Measurements from ENCODE around the gene SLC8A3. TPM values are rescaled to one million over a fixed set of nuclear protein-coding genes. Genes with fewer than 3 reads are reported as not detected.

SLC8A3 gene
- polyA plus RNA-seq, 2 of the 4 experiments (the other 2 are of a cell fraction), result not detected

DNA sequence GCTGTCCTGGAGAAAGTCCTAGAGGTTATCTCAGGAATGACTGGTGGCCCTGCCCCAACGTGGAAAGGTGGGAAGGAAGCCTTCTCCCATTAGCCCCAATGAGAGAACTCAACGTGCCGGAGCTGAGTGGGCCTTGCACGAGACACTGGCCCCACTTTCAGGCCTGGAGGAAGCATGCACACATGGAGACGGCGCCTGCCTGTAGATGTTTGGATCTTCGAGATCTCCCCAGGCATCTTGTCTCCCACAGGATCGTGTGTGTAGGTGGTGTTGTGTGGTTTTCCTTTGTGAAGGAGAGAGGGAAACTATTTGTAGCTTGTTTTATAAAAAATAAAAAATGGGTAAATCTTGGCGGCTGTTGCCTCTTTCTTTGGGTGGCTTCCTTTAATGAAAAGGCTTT is 156.7 kb downstream of the SLC8A3 start:
- no peaks in the 10 kb centered on the region for H3K9me3 ChIP-seq
- no peak for DNase-seq (ENCODE audit: low read depth in 1 of 2, low spot score in 1 of 2)
- ChIA-PET POLR2A (no interaction called here), CTCF (interaction anchor here (1.0 to 5.2 kb wide), 9 partner anchors 9 to 285 kb away, joined by 3 to 41 read pairs (median 4); no protein-coding TSS in a partner anchor)
- peak overlapping the region; percentile 64 to 68 for H3K27ac ChIP-seq
- H3K4me3 ChIP-seq, result no peak overlapping the region
- WGBS (ENCODE audit: missing lambda C conversion rate), result 75% methylated on average over 7 of the region's 9 CpGs
- no peak for FAIRE-seq
- TF ChIP-seq USF2 (IDR thresholded peaks at IDR 0.05) (no peak), HOXB5 (CRISPR knock-in tag; IDR thresholded peaks at IDR 0.05) (no peak), HMGXB4 (CRISPR knock-in tag; IDR thresholded peaks at IDR 0.05; ENCODE audit: borderline replicate concordance) (no peak), KDM1A (IDR thresholded peaks at IDR 0.05; ENCODE audit: low read depth) (no peak), GATA3 (IDR thresholded peaks at IDR 0.05; ENCODE audit: borderline replicate concordance) (no peak)
- peaks cover 24% of the 10 kb centered on the region for H3K4me1 ChIP-seq
- peak overlapping the region; percentile 44 for H3K4me2 ChIP-seq
- ATAC-seq, result no peak

GRCh38 chr14:70029296-70030132 is 159.2 kb downstream of the SLC8A3 start:
- Histone ChIP-seq H3K9me3 (no peaks in the 10 kb centered on the region), H3K4me3 (no peak overlapping the region), H3K4me1 (peaks cover 24% of the 10 kb centered on the region), H3K27ac (peak overlapping the region; percentile 58 to 75; a peak in 3 of 6 replicates), H3K4me2 (no peak overlapping the region)
- DNase-seq (ENCODE audit: low read depth in 1 of 2, low spot score in 1 of 2) (no peak), ATAC-seq (no peak), FAIRE-seq (no peak)
- WGBS (ENCODE audit: missing lambda C conversion rate), result 69% methylated on average over 6 of the region's 6 CpGs
- ChIA-PET POLR2A (no interaction called here), CTCF (interaction anchor here (0.5 to 5.0 kb wide), 13 partner anchors 13 to 298 kb away, joined by 3 to 199 read pairs (median 13); partner anchors contain the start of gene SMOC1)
- TF ChIP-seq POLR2A (IDR thresholded peaks at IDR 0.05; ENCODE audit: low read length) (no peak), TP53 (CRISPR knock-in tag; IDR thresholded peaks at IDR 0.05) (no peak), BHLHE40 (IDR thresholded peaks at IDR 0.05; ENCODE audit: low read depth, low read length) (no peak), EP300 (IDR thresholded peaks at IDR 0.05) (no peak), NFE2L2 (conservative IDR thresholded peaks at IDR 0.05; ENCODE audit: low read length) (no peak), JUNB (IDR thresholded peaks at IDR 0.05) (no peak), ZSCAN20 (CRISPR knock-in tag; IDR thresholded peaks at IDR 0.05) (no peak), RFX5 (IDR thresholded peaks at IDR 0.05) (no peak), ZFP36 (IDR thresholded peaks at IDR 0.05; ENCODE audit: borderline replicate concordance, partially characterized antibody) (no peak), ZNF302 (CRISPR knock-in tag; IDR thresholded peaks at IDR 0.05) (no peak)
- TF ChIP-seq, protein P1, sequence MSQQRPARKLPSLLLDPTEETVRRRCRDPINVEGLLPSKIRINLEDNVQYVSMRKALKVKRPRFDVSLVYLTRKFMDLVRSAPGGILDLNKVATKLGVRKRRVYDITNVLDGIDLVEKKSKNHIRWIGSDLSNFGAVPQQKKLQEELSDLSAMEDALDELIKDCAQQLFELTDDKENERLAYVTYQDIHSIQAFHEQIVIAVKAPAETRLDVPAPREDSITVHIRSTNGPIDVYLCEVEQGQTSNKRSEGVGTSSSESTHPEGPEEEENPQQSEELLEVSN (IDR thresholded peaks at IDR 0.05; ENCODE audit: borderline replicate concordance, low read depth), result no peak
- TF ChIP-seq, protein P2, sequence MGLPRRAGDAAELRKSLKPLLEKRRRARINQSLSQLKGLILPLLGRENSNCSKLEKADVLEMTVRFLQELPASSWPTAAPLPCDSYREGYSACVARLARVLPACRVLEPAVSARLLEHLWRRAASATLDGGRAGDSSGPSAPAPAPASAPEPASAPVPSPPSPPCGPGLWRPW (IDR thresholded peaks at IDR 0.05), result no peak

GRCh38 chr14:70027785-70028428 is 160.8 kb downstream of the SLC8A3 start:
- Histone ChIP-seq H3K4me2 (no peak overlapping the region), H3K27ac (peak overlapping the region; percentile 58 to 75), H3K9me3 (no peaks in the 10 kb centered on the region), H3K4me1 (peaks cover 18% of the 10 kb centered on the region), H3K4me3 (no peak overlapping the region)
- 35% methylated on average over 17 of the region's 17 CpGs for WGBS (ENCODE audit: missing lambda C conversion rate)
- peak; percentile 78 to 92 for ATAC-seq
- ChIA-PET POLR2A (interaction anchor here (1.1 kb wide), 2 partner anchors 209 to 261 kb away, joined by 3 to 5 read pairs; partner anchors contain the start of gene SRSF5), CTCF (interaction anchor here (0.5 to 5.0 kb wide), 60 partner anchors 9 to 541 kb away, joined by 3 to 199 read pairs (median 4); partner anchors contain the start of gene SMOC1)
- peak; percentile 55 to 81 for DNase-seq (ENCODE audit: low read depth in 1 of 2, low spot score in 1 of 2)
- FAIRE-seq, result no peak
- TF ChIP-seq CBX8 (IDR thresholded peaks at IDR 0.05) (no peak), SMC3 (IDR thresholded peaks at IDR 0.05) (peak; percentile 97), BHLHE40 (IDR thresholded peaks at IDR 0.05; ENCODE audit: low read depth, low read length) (no peak), ESRRA (IDR thresholded peaks at IDR 0.05; ENCODE audit: borderline replicate concordance, low read length) (no peak), ATOH8 (CRISPR knock-in tag; IDR thresholded peaks at IDR 0.05; ENCODE audit: low read depth) (no peak), FOXS1 (CRISPR knock-in tag; IDR thresholded peaks at IDR 0.05) (no peak), RAD21 (conservative IDR thresholded peaks at IDR 0.05 in 1 of 2, IDR thresholded peaks at IDR 0.05 in 1 of 2) (peak; percentile 96 to 97), NFE2L2 (conservative IDR thresholded peaks at IDR 0.05; ENCODE audit: low read length) (no peak), HOXB5 (CRISPR knock-in tag; IDR thresholded peaks at IDR 0.05) (no peak), RCOR1 (IDR thresholded peaks at IDR 0.05; ENCODE audit: low read depth, low read length) (no peak), BCL3 (IDR thresholded peaks at IDR 0.05) (no peak)
- TF ChIP-seq, protein P3, sequence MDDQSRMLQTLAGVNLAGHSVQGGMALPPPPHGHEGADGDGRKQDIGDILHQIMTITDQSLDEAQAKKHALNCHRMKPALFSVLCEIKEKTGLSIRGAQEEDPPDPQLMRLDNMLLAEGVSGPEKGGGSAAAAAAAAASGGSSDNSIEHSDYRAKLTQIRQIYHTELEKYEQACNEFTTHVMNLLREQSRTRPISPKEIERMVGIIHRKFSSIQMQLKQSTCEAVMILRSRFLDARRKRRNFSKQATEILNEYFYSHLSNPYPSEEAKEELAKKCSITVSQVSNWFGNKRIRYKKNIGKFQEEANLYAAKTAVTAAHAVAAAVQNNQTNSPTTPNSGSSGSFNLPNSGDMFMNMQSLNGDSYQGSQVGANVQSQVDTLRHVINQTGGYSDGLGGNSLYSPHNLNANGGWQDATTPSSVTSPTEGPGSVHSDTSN (IDR thresholded peaks at IDR 0.05), result no peak
